ENCODE data around the gene STPG2. TPM values are rescaled to one million over a fixed set of nuclear protein-coding genes. Genes with fewer than 3 reads are reported as not detected.
A peak's percentile ranks its signal among the peaks of the same experiment; 100 is the strongest.

The STPG2 gene
- polyA plus RNA-seq, 1 donor, result 0.36 TPM

DNA sequence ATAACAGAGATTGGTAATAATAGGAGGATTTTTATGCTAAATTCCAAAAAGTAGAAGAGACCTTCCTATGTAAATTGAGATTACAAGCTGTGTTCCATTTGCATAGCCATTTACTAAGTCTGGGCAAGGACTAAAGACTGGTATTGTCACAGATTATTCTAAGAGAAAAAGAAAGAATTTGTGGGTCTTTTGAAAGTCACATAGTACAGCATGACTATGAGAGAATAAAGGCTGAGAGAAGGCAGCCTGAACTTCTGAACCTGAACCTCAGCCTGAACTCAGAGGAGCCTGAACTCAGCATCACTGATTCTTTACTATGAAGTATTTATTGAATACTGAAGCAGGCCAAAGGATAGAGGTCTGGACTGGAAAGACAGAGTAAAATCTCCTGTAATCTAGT is 297.5 kb downstream of the STPG2 start:
- Histone ChIP-seq H3K27ac (ENCODE audit: low read length) (no peak overlapping the region), H3K27me3 (ENCODE audit: control insufficient read depth, insufficient read depth, low read length) (no peaks in the 10 kb centered on the region), H3K4me3 (ENCODE audit: low read length) (no peak overlapping the region), H3K36me3 (ENCODE audit: control insufficient read depth, insufficient read depth, low read length) (no peaks in the 10 kb centered on the region), H3K9me3 (ENCODE audit: control insufficient read depth, low read depth, low read length) (no peaks in the 10 kb centered on the region), H3K4me1 (ENCODE audit: control insufficient read depth, insufficient read depth, low read length) (no peaks in the 10 kb centered on the region)
- DNase-seq, result no peak

DNA sequence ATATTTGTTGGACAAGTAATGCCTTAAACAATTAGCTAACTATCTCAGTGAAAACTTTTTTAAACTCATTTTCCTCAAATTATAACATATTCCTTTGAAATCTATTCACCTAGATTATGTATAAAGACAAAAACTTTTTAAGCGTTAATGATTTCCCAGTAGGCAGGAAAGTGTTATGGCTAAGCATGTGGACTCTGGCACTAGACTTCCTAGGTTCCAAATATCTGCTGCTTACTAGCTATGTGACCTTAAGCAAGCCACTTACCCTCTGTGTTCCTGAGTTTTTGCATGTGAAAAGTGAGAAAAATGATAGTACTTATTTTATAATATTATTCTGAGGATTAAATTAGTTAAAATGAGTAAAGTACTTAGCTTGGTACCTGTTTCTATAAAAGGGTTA is 301.8 kb downstream of the STPG2 start:
- peak in 1 of 2 donors; percentile 9 for DNase-seq
- no peak overlapping the region for H3K4me3 ChIP-seq (ENCODE audit: low read length)

DNA sequence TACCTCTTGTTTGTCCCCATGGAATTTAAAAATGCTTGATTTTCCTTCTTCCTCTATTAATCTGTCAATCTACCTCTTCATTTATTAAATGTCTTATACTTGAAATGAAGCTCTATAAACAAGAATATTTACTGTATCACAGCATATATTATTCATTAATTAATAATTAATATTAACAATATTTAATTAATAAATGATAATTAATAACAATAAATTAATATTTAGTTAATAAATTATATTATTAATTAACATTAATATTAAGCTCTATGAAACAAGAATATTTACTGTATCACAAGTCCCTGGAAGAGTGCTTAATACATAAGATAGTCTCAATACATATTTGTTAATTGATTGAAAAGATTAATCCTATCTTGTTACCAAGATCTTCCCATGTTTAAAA is 306.6 kb downstream of the STPG2 start:
- Histone ChIP-seq H3K27ac (ENCODE audit: low read length) (no peak overlapping the region), H3K9me3 (ENCODE audit: control insufficient read depth, low read depth, low read length) (no peaks in the 10 kb centered on the region), H3K27me3 (ENCODE audit: control insufficient read depth, insufficient read depth, low read length) (no peaks in the 10 kb centered on the region), H3K36me3 (ENCODE audit: control insufficient read depth, insufficient read depth, low read length) (no peaks in the 10 kb centered on the region), H3K4me3 (ENCODE audit: low read length) (no peak overlapping the region), H3K4me1 (ENCODE audit: control insufficient read depth, insufficient read depth, low read length) (no peaks in the 10 kb centered on the region)
- DNase-seq, result no peak

More for the DNA sequence above, 301.8 kb downstream of the STPG2 start:
- no peaks in the 10 kb centered on the region for H3K36me3 ChIP-seq (ENCODE audit: control insufficient read depth, insufficient read depth, low read length)
- H3K27ac ChIP-seq (ENCODE audit: low read length), result no peak overlapping the region
- no CpG with 5 or more reads among the region's 1 CpG for WGBS (ENCODE audit: insufficient coverage, low lambda C conversion rate)
- H3K4me1 ChIP-seq (ENCODE audit: control insufficient read depth, insufficient read depth, low read length), result no peaks in the 10 kb centered on the region
- no peaks in the 10 kb centered on the region for H3K27me3 ChIP-seq (ENCODE audit: control insufficient read depth, insufficient read depth, low read length)
- no peaks in the 10 kb centered on the region for H3K9me3 ChIP-seq (ENCODE audit: control insufficient read depth, low read depth, low read length)

DNA sequence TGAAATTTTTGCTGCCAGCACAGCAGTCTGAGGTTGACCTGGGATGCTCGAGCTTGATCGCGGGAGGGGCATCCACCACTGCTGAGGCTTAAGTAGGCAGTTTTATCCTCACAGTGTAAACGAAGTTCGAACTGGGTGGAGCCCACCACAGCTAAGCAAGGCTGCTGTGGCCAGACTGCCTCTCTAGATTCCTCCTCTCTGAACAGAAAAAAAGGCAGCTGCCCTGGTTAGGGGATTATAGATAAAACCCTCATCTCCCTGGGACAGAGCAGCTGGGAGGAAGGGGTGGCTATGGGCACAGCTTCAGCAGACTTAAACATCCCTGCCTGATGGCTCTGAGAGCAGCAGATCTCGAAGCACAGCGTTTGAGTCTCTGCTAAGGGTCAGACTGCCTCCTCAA is 314.6 kb downstream of the STPG2 start:
- no peak overlapping the region for H3K4me3 ChIP-seq (ENCODE audit: low read length)
- H3K27ac ChIP-seq (ENCODE audit: low read length), result no peak overlapping the region
- H3K27me3 ChIP-seq (ENCODE audit: control insufficient read depth, insufficient read depth, low read length), result no peaks in the 10 kb centered on the region
- no peaks in the 10 kb centered on the region for H3K9me3 ChIP-seq (ENCODE audit: control insufficient read depth, low read depth, low read length)
- DNase-seq, result no peak
- H3K4me1 ChIP-seq (ENCODE audit: control insufficient read depth, insufficient read depth, low read length), result no peaks in the 10 kb centered on the region
- no peaks in the 10 kb centered on the region for H3K36me3 ChIP-seq (ENCODE audit: control insufficient read depth, insufficient read depth, low read length)
- whole genome bisulfite sequencing (ENCODE audit: insufficient coverage, low lambda C conversion rate), result no CpG with 5 or more reads among the region's 7 CpGs

DNA sequence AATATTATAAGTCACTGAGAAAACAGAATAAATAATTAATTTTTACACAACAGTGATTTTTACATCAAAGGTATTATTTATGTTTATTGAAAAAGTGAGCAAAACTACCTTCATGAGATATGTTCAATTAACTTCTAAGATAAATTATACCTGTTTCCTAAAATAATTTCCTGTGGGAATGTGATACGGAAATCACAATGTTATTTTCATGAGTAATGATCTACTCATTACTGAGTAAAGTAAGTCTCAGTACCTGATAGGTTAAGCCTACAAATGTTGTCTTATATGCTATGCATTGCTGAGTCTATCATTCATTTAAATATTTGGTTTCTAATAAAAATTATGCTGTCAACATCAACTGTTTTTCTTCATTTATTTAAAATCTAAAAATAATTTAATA is 324.0 kb downstream of the STPG2 start:
- no peaks in the 10 kb centered on the region for H3K27me3 ChIP-seq (ENCODE audit: control insufficient read depth, insufficient read depth, low read length)
- 67% methylated on average over 1 of the region's 1 CpG for WGBS (ENCODE audit: insufficient coverage, low lambda C conversion rate)
- no peaks in the 10 kb centered on the region for H3K4me1 ChIP-seq (ENCODE audit: control insufficient read depth, insufficient read depth, low read length)
- H3K27ac ChIP-seq (ENCODE audit: low read length), result no peak overlapping the region
- no peak overlapping the region for H3K4me3 ChIP-seq (ENCODE audit: low read length)
- H3K36me3 ChIP-seq (ENCODE audit: control insufficient read depth, insufficient read depth, low read length), result no peaks in the 10 kb centered on the region
- H3K9me3 ChIP-seq (ENCODE audit: control insufficient read depth, low read depth, low read length), result no peaks in the 10 kb centered on the region
- no peak for DNase-seq

DNA sequence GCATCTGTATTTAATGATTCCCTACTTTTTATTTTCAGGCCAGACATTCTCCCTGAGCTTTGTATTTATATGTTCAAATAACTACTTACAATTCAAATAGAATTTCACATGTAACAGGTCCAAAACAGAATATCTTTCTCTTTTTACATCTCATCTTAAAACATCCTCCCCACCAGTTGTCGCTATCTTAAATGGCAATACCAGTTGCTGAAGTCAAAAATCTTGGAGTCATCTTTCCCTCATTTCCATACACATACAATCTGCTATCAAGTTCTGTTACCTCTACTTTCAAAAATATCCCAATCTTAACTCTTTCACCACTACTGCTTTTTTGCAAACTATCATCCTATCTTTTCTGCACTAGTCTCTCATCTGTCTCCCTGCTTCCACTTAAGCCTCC is 330.5 kb downstream of the STPG2 start:
- Histone ChIP-seq H3K4me3 (ENCODE audit: low read length) (no peak overlapping the region), H3K9me3 (ENCODE audit: control insufficient read depth, low read depth, low read length) (no peaks in the 10 kb centered on the region), H3K27me3 (ENCODE audit: control insufficient read depth, insufficient read depth, low read length) (no peaks in the 10 kb centered on the region), H3K4me1 (ENCODE audit: control insufficient read depth, insufficient read depth, low read length) (no peaks in the 10 kb centered on the region), H3K27ac (ENCODE audit: low read length) (no peak overlapping the region), H3K36me3 (ENCODE audit: control insufficient read depth, insufficient read depth, low read length) (no peaks in the 10 kb centered on the region)
- 100% methylated on average over 1 of the region's 1 CpG for WGBS (ENCODE audit: insufficient coverage, low lambda C conversion rate)
- no peak for DNase-seq

DNA sequence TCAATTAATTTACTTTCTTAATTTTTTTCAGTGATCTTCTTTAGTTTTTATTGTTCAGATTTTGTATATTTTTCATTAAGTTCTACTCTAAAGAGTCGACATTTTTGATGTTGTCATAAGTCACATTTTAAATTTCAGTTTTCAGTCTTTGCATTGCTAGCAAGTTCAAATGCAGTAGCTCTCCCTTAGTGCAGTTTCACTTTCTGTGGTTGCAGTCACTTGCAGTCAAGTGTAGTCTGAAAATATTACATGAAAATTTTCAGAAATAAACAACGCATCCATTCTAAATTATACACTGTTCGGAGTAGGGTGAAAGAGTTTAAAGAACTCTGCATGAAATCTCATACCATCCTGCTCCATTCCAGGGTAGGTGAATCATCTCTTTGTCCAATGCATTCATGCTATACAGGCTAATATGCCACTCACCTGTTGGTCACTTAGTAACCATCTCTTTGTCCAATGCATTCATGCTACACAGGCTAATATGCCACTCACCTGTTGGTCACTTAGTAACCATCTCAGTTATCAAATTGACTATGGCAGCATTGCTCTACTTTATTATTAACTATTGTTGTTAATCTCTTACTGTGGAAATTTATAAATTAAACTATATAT is 356.9 kb downstream of the STPG2 start:
- no peaks in the 10 kb centered on the region for H3K27me3 ChIP-seq (ENCODE audit: control insufficient read depth, insufficient read depth, low read length)
- H3K9me3 ChIP-seq (ENCODE audit: control insufficient read depth, low read depth, low read length), result no peaks in the 10 kb centered on the region
- no peaks in the 10 kb centered on the region for H3K4me1 ChIP-seq (ENCODE audit: control insufficient read depth, insufficient read depth, low read length)
- DNase-seq, result no peak
- 96% methylated on average over 3 of the region's 3 CpGs for WGBS (ENCODE audit: insufficient coverage, low lambda C conversion rate)
- no peak overlapping the region for H3K27ac ChIP-seq (ENCODE audit: low read length)
- no peaks in the 10 kb centered on the region for H3K36me3 ChIP-seq (ENCODE audit: control insufficient read depth, insufficient read depth, low read length)
- no peak overlapping the region for H3K4me3 ChIP-seq (ENCODE audit: low read length)

DNA sequence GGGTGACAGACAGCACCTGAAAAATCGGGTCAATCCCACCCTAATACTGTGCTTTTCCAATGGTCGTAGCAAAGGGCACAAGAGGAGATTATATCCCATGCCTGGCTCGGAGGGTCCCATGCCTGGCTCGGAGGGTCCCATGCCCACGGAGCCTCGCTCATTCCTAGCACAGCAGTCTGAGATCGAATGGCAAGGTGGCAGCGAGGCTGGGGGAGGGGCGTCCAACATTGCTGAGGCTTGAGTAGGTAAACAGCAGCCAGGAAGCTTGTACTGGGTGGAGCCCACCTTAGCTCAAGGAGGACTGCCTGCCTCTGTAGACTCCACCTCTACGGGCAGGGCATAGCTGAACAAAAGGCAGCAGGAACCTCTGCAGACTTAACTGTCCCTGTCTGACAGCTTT is 365.1 kb downstream of the STPG2 start:
- Histone ChIP-seq H3K4me3 (ENCODE audit: low read length) (no peak overlapping the region), H3K27ac (ENCODE audit: low read length) (no peak overlapping the region), H3K27me3 (ENCODE audit: control insufficient read depth, insufficient read depth, low read length) (no peaks in the 10 kb centered on the region), H3K9me3 (ENCODE audit: control insufficient read depth, low read depth, low read length) (no peaks in the 10 kb centered on the region), H3K4me1 (ENCODE audit: control insufficient read depth, insufficient read depth, low read length) (no peaks in the 10 kb centered on the region), H3K36me3 (ENCODE audit: control insufficient read depth, insufficient read depth, low read length) (no peaks in the 10 kb centered on the region)
- WGBS (ENCODE audit: insufficient coverage, low lambda C conversion rate), result no CpG with 5 or more reads among the region's 10 CpGs
- DNase-seq, result no peak

DNA sequence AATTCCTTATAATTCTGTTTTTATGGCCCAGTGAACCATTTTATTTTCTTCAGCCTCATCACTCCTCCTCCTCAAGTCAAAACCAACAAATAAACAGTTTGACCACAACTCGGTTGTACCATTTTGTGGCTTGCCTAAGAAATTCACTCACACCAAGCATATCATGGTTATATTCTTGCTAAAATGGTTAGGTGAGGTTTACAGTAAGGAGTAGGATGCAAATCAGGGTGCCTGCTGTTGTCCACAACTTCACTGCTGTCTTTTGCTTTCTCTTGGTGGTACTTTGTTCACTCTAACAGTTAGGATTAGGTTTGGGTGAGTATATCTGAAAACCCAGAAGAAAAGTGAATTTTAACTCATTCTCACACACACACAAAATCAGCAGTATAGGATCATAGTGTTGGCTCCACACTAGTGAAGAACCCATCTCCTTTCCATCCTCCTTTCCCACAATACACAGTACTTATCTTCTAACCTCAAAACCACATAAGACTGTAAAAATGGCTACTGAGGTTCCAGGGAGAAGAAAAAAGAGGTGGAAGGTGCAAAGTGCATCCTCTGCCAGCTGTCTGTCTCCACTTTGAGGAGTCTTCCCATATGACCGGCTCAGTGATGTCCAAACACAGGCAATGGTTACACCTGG is 368.8 kb downstream of the STPG2 start:
- no CpG with 5 or more reads among the region's 2 CpGs for WGBS (ENCODE audit: insufficient coverage, low lambda C conversion rate)
- Histone ChIP-seq H3K4me1 (ENCODE audit: control insufficient read depth, insufficient read depth, low read length) (no peaks in the 10 kb centered on the region), H3K27ac (ENCODE audit: low read length) (no peak overlapping the region), H3K27me3 (ENCODE audit: control insufficient read depth, insufficient read depth, low read length) (no peaks in the 10 kb centered on the region), H3K4me3 (ENCODE audit: low read length) (no peak overlapping the region), H3K36me3 (ENCODE audit: control insufficient read depth, insufficient read depth, low read length) (no peaks in the 10 kb centered on the region), H3K9me3 (ENCODE audit: control insufficient read depth, low read depth, low read length) (no peaks in the 10 kb centered on the region)
- no peak for DNase-seq

DNA sequence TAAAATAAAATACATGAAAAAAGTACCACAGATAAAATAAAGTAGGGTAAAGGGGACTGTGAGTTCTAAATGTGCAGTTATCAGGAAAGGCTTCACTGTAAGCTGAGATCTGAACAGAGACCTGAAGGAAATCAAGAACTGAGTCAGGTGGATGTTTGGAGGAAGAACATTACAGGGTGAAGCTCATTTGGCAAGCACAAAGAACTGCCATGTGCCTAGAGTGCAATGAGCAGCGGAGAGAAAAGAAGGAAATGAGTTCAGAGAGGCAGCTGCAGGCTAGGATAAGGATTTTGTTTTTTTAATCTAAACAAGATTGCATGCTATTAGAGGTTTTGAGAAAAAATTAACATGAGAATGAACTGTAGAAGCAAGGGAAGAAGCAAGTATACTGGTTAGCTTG is 373.1 kb downstream of the STPG2 start:
- DNase-seq, result no peak
- Histone ChIP-seq H3K4me3 (ENCODE audit: low read length) (no peak overlapping the region), H3K9me3 (ENCODE audit: control insufficient read depth, low read depth, low read length) (no peaks in the 10 kb centered on the region), H3K36me3 (ENCODE audit: control insufficient read depth, insufficient read depth, low read length) (no peaks in the 10 kb centered on the region), H3K27ac (ENCODE audit: low read length) (no peak overlapping the region), H3K27me3 (ENCODE audit: control insufficient read depth, insufficient read depth, low read length) (no peaks in the 10 kb centered on the region), H3K4me1 (ENCODE audit: control insufficient read depth, insufficient read depth, low read length) (no peaks in the 10 kb centered on the region)
- 100% methylated on average over 1 of the region's 1 CpG for WGBS (ENCODE audit: insufficient coverage, low lambda C conversion rate)

DNA sequence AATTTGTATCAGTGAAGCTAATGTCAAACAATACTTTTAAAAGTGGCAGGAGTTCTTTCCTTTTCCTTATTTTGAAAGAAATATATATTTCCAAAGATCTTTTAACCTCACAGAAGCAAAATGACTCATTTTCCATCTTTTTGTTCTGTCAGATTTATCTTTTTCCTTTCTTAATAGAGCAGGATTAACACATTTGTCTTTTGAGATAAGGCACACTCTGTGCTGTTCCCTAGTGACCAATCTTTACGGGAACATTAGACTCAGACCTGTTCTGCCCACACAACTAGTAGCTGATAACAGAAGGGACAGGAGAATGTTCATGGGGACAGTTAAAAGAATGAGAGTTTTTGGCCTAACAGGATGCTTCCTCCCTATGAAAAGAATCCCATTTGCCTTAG is 381.2 kb downstream of the STPG2 start:
- Histone ChIP-seq H3K4me1 (ENCODE audit: control insufficient read depth, insufficient read depth, low read length) (no peaks in the 10 kb centered on the region), H3K36me3 (ENCODE audit: control insufficient read depth, insufficient read depth, low read length) (no peaks in the 10 kb centered on the region), H3K9me3 (ENCODE audit: control insufficient read depth, low read depth, low read length) (no peaks in the 10 kb centered on the region), H3K27ac (ENCODE audit: low read length) (no peak overlapping the region), H3K4me3 (ENCODE audit: low read length) (no peak overlapping the region), H3K27me3 (ENCODE audit: control insufficient read depth, insufficient read depth, low read length) (no peaks in the 10 kb centered on the region)
- no peak for DNase-seq
- WGBS (ENCODE audit: insufficient coverage, low lambda C conversion rate), result 17% methylated on average over 1 of the region's 1 CpG
